Measurements from ENCODE around the gene ZSCAN22.

ZSCAN22 gene

DNA sequence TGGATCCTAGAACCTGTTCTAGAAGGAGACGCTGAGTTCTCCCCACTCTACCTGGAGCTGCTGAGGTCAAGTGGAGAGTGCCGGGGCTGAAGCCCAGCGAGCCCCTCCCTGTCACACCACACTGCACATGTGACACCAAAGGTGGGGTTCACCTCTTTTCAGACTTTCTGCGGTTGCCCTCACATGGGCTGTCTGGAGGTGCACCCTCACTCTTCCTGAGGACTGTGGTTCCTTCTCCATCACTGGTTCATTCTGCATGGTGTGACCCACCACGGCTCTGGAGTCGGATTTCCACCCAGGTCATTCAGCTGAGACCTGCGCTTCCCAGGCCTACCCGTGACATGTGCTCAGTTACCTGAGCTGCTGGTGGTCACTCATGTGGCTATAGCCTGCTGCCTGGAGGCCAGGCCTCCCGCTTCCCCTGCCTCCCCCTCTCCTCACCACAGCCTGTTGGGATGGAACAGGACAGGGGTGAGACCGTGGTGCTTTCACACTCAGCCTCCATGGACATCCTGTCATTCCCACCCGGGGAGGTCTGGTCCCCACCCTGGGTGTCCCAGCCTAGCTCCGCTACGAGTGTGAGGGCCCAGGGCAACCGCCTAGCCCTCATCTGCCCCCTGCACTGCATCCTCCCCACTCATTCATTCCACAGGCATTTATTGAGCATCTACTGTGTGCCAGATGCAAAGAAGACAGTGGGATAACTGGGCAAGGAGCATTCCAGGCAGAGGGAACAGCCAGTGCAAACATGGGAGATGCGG, 27.1 kb downstream of the ZSCAN22 start:
- in situ Hi-C loops (cut with HindIII; ENCODE audit: low sequenced_read_pairs) = no loop called here
- DNase-seq (ENCODE audit: low read depth) = no peak
- no peak for TF ChIP-seq CTCF (IDR thresholded peaks at IDR 0.05; ENCODE audit: low read depth, low read length, missing control alignments)
- H3K4me3 ChIP-seq (ENCODE audit: low read depth, low read length) = no peak overlapping the region

DNA sequence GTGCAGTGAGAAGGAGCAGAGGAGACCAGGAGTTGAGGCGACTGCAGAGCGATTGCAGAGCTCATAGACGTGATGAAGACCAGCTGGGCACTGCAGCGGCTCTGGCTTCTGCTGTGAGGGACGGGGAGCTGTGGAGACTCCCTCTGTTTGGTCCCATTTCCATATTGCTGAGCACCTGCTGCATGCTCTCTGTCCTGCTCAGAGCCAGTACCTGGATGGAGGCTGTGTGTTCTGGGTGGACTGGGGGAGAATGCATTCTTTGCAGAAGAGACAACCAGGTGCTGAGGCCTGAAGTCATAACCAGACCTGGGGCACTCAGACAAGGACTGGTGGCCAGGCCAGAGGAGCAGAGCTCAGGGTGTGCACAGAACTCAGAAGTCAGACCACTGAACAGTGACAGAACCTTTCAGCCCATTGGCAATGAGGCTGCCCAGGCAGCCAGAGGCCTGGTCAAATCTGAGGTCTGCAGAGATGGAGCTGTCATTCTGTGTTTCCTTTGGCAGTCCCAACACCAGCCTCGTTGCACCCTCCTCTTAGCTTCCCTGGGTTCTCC, 27.8 kb downstream of the ZSCAN22 start:
- no peak overlapping the region for H3K4me3 ChIP-seq (ENCODE audit: low read depth, low read length)
- TF ChIP-seq CTCF (IDR thresholded peaks at IDR 0.05; ENCODE audit: low read depth, low read length, missing control alignments) = no peak
- no peak for DNase-seq (ENCODE audit: low read depth)
- in situ Hi-C loops (cut with HindIII; ENCODE audit: low sequenced_read_pairs) = no loop called here

- TF ChIP-seq CTCF (IDR thresholded peaks at IDR 0.05; ENCODE audit: low read depth, low read length, missing control alignments) = no peak
- H3K4me3 ChIP-seq (ENCODE audit: low read depth, low read length) = no peak overlapping the region
- DNase-seq (ENCODE audit: low read depth) = no peak
- in situ Hi-C loops (cut with HindIII; ENCODE audit: low sequenced_read_pairs) = no loop called here
These were observed 28.5 kb downstream of the ZSCAN22 start for GRCh38 chr19:58355215-58355796.

GRCh38 chr19:58355908-58356765, 29.3 kb downstream of the ZSCAN22 start:
- DNase-seq (ENCODE audit: low read depth) = no peak
- no peak overlapping the region for H3K4me3 ChIP-seq (ENCODE audit: low read depth, low read length)
- no peak for TF ChIP-seq CTCF (IDR thresholded peaks at IDR 0.05; ENCODE audit: low read depth, low read length, missing control alignments)
- in situ Hi-C loops (cut with HindIII; ENCODE audit: low sequenced_read_pairs) = no loop called here

- no peak for TF ChIP-seq CTCF (IDR thresholded peaks at IDR 0.05; ENCODE audit: low read depth, low read length, missing control alignments)
- in situ Hi-C loops (cut with HindIII; ENCODE audit: low sequenced_read_pairs) = no loop called here
- no peak overlapping the region for H3K4me3 ChIP-seq (ENCODE audit: low read depth, low read length)
- DNase-seq (ENCODE audit: low read depth) = no peak
These were observed 30.1 kb downstream of the ZSCAN22 start for GRCh38 chr19:58356766-58357480.
